ENCODE results near the gene OSBPL10.

GRCh38 chr3:31800436-31800835, 180.6 kb downstream of the OSBPL10 start:
- TF ChIP-seq POLR2A (IDR thresholded peaks at IDR 0.05) (no peak), CTCF (IDR thresholded peaks at IDR 0.05) (no peak)
